Measurements from ENCODE around the gene TMC5.

DNA sequence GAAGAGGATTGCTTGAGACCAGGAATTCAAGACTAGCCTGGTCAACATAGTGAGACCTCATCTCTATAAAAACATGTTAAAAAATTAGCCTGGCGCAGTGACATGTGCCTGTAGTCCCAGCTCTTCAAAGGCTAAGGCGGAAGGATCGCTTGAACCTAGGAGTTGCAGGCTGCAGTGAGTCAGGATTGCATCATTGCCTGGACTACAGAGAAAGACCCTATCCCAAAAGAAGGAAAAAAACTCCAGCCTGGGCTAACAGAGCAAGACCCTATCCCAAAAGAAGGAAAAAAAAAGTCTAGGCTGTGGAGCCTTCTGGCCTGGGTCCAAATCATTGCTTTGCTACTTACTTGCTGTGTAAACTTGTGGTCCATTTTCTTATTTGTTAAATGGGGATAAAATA is 111.0 kb downstream of the TMC5 start:
- TF ChIP-seq, protein P1, sequence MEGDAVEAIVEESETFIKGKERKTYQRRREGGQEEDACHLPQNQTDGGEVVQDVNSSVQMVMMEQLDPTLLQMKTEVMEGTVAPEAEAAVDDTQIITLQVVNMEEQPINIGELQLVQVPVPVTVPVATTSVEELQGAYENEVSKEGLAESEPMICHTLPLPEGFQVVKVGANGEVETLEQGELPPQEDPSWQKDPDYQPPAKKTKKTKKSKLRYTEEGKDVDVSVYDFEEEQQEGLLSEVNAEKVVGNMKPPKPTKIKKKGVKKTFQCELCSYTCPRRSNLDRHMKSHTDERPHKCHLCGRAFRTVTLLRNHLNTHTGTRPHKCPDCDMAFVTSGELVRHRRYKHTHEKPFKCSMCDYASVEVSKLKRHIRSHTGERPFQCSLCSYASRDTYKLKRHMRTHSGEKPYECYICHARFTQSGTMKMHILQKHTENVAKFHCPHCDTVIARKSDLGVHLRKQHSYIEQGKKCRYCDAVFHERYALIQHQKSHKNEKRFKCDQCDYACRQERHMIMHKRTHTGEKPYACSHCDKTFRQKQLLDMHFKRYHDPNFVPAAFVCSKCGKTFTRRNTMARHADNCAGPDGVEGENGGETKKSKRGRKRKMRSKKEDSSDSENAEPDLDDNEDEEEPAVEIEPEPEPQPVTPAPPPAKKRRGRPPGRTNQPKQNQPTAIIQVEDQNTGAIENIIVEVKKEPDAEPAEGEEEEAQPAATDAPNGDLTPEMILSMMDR (IDR thresholded peaks at IDR 0.05), result no peak
- TF ChIP-seq POLR2A (IDR thresholded peaks at IDR 0.05), result no peak
